ENCODE data around the gene BRINP2.

Gene BRINP2

DNA sequence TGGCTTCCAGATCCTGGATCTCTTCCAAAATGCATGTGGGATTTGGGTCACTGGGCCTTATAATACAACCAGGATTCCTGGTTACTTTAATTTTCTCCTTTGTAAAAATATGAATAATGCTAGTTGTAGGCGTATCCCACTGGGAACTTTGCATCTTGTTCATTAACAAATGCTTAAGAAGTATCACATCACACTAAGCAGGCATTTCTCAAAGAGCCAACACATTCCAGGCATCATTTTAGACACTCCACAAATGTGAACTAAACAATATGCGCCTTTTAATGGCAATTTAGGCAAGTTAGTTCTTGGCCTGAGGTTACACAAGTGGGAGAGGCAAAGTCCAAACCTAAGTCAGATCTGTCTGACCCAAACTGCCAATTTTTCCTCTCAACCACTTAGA is 15.9 kb downstream of the BRINP2 start:
- Histone ChIP-seq H3K4me1 (ENCODE audit: control insufficient read depth, insufficient read depth, low read length) (no peaks in the 10 kb centered on the region), H3K36me3 (ENCODE audit: control insufficient read depth, insufficient read depth, low read length) (no peaks in the 10 kb centered on the region), H3K4me3 (ENCODE audit: low read length) (no peak overlapping the region), H3K9me3 (ENCODE audit: control insufficient read depth, insufficient read depth, low read length) (no peaks in the 10 kb centered on the region), H3K27me3 (ENCODE audit: control insufficient read depth, insufficient read depth, low read length) (no peaks in the 10 kb centered on the region), H3K27ac (ENCODE audit: low read length) (no peak overlapping the region)
- WGBS (ENCODE audit: insufficient coverage, insufficient read length), result no CpG with 5 or more reads among the region's 2 CpGs
- no peak for DNase-seq (ENCODE audit: low read depth, low spot score)

DNA sequence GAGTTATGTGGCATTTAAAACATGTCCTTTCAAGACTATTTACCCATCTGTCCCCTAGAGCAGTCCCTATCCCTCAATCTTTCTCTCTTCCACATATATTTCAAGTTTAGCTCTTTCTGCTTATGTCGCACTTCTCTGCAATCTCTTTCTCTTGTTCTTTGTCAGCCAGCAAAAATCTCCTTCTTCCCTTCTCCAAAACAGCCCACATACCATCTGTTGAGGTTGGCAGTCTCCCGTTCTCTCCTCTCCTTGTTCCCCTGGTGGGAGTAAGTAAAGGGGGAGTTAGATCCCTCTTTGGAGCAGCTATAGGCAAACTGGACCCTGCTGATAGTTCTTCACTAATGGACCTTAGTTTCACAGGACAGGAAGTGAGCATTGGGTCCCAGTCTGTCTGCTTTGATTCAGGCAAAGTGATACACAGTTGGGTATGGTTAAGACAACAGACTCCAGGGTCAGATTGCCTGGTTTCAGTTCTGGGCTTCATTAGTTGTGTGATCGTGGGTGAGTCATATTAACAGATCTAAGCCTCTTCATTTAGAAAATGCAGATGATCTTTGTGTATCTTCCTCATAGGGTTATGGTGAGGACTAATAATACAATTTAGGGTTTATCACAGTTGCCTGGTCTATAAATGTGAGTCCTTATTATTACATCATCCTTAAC is 19.7 kb downstream of the BRINP2 start:
- no peak for DNase-seq (ENCODE audit: low read depth, low spot score)
- Histone ChIP-seq H3K4me1 (ENCODE audit: control insufficient read depth, insufficient read depth, low read length) (no peaks in the 10 kb centered on the region), H3K27me3 (ENCODE audit: control insufficient read depth, insufficient read depth, low read length) (no peaks in the 10 kb centered on the region), H3K36me3 (ENCODE audit: control insufficient read depth, insufficient read depth, low read length) (no peaks in the 10 kb centered on the region), H3K4me3 (ENCODE audit: low read length) (no peak overlapping the region), H3K9me3 (ENCODE audit: control insufficient read depth, insufficient read depth, low read length) (no peaks in the 10 kb centered on the region), H3K27ac (ENCODE audit: low read length) (no peak overlapping the region)
- no CpG with 5 or more reads among the region's 3 CpGs for WGBS (ENCODE audit: insufficient coverage, insufficient read length)

DNA sequence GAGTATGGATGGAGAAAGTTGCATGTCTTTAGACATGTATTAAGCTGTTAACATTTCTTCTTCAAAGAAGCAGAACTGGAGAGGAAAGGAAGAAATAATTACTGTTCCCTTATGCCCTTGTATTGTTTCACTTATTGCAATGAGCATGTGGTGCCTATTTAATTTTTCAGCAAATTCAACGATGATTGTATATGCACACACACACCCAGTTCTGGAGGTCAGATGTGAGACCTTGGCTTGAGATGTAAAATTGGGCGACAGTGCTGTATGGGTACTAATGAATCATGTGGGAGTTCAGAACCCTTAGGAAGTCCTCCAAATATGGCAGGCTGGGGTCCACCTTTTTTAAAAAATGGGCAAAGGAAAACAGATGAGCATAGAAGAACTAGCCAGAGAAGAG is 27.5 kb downstream of the BRINP2 start:
- WGBS (ENCODE audit: insufficient coverage, insufficient read length), result no CpG with 5 or more reads among the region's 2 CpGs
- DNase-seq (ENCODE audit: low read depth, low spot score), result no peak

DNA sequence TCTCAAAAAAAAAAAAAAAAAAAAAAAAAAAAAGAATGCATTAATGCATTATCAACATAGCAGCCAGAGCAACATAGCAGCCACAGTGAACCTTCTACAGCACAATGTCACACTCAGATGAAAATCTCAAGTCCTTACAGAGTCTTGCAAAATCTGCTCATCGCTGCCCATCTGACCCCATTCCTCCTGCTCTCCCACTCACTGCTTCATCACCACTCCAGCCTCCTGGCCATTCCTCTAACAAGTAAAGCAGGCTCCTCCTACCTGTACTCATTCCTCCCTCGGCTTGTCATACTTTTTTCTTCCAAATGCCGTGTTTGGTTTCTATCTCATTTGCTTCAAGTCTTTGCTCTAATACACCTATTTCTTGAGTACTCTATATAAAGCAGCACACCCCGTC is 29.5 kb downstream of the BRINP2 start:
- no peaks in the 10 kb centered on the region for H3K36me3 ChIP-seq (ENCODE audit: control insufficient read depth, insufficient read depth, low read length)
- H3K4me3 ChIP-seq (ENCODE audit: low read length), result no peak overlapping the region
- no CpG with 5 or more reads among the region's 4 CpGs for WGBS (ENCODE audit: insufficient coverage, insufficient read length)
- no peaks in the 10 kb centered on the region for H3K4me1 ChIP-seq (ENCODE audit: control insufficient read depth, insufficient read depth, low read length)
- DNase-seq (ENCODE audit: low read depth, low spot score), result no peak
- no peak overlapping the region for H3K27ac ChIP-seq (ENCODE audit: low read length)
- no peaks in the 10 kb centered on the region for H3K9me3 ChIP-seq (ENCODE audit: control insufficient read depth, insufficient read depth, low read length)
- no peaks in the 10 kb centered on the region for H3K27me3 ChIP-seq (ENCODE audit: control insufficient read depth, insufficient read depth, low read length)

More for the DNA sequence above, 27.5 kb downstream of the BRINP2 start:
- no peaks in the 10 kb centered on the region for H3K9me3 ChIP-seq (ENCODE audit: control insufficient read depth, insufficient read depth, low read length)
- no peaks in the 10 kb centered on the region for H3K36me3 ChIP-seq (ENCODE audit: control insufficient read depth, insufficient read depth, low read length)
- H3K27me3 ChIP-seq (ENCODE audit: control insufficient read depth, insufficient read depth, low read length), result no peaks in the 10 kb centered on the region
- no peak overlapping the region for H3K27ac ChIP-seq (ENCODE audit: low read length)
- no peak overlapping the region for H3K4me3 ChIP-seq (ENCODE audit: low read length)
- no peaks in the 10 kb centered on the region for H3K4me1 ChIP-seq (ENCODE audit: control insufficient read depth, insufficient read depth, low read length)

DNA sequence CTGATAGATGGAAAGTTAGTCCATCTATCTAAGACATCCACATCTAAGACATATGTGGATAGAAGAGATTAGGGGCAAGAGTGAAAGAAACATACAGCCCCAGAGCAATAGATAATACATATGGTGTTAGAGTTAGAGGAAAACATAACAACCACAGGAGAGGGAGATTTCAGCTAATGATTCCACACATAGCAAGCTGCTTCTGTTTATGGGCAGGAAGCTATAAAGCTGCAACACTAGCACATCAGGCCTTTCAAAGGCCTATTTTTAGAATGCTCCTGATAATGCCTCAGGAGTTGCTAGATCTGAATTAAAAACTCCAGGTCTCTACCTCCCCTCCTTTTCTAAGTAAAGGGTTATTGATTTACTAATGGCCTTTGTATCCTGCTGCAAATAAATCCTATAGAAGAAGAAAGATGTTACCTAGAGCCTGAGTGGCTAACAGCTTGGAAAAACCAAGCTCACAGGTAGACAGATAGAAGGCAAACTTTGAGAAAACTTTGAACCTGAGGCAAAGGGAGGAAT is 36.1 kb downstream of the BRINP2 start:
- H3K27me3 ChIP-seq (ENCODE audit: control insufficient read depth, insufficient read depth, low read length), result peaks cover 8% of the 10 kb centered on the region
- no peak for DNase-seq (ENCODE audit: low read depth, low spot score)
- H3K27ac ChIP-seq (ENCODE audit: low read length), result no peak overlapping the region
- no peaks in the 10 kb centered on the region for H3K4me1 ChIP-seq (ENCODE audit: control insufficient read depth, insufficient read depth, low read length)
- no peaks in the 10 kb centered on the region for H3K9me3 ChIP-seq (ENCODE audit: control insufficient read depth, insufficient read depth, low read length)
- no peaks in the 10 kb centered on the region for H3K36me3 ChIP-seq (ENCODE audit: control insufficient read depth, insufficient read depth, low read length)
- no peak overlapping the region for H3K4me3 ChIP-seq (ENCODE audit: low read length)

DNA sequence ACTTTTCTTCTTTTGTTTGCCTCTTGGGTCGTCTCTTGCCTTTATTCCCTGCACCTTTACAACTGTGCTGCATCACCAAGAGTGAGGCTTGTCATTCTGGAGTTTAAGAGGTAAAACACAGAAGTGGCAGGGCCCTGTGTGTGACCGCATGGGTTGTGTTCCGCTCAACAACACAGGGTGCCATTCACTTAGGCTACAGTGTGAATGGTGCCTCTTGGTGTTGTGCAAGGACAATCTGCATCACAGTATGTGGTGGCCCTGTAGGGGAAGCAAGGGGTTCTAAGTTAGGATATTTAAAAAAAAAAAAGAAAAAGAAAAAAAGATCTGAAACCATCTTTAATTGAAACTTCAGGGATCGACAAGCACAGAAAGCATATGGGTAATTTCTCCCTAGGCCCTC is 38.2 kb downstream of the BRINP2 start:
- peaks cover 8% of the 10 kb centered on the region for H3K27me3 ChIP-seq (ENCODE audit: control insufficient read depth, insufficient read depth, low read length)
- no peak overlapping the region for H3K27ac ChIP-seq (ENCODE audit: low read length)
- no peaks in the 10 kb centered on the region for H3K9me3 ChIP-seq (ENCODE audit: control insufficient read depth, insufficient read depth, low read length)
- DNase-seq (ENCODE audit: low read depth, low spot score), result no peak
- H3K4me1 ChIP-seq (ENCODE audit: control insufficient read depth, insufficient read depth, low read length), result no peaks in the 10 kb centered on the region
- no peaks in the 10 kb centered on the region for H3K36me3 ChIP-seq (ENCODE audit: control insufficient read depth, insufficient read depth, low read length)
- H3K4me3 ChIP-seq (ENCODE audit: low read length), result no peak overlapping the region
- no CpG with 5 or more reads among the region's 4 CpGs for WGBS (ENCODE audit: insufficient coverage, insufficient read length)

DNA sequence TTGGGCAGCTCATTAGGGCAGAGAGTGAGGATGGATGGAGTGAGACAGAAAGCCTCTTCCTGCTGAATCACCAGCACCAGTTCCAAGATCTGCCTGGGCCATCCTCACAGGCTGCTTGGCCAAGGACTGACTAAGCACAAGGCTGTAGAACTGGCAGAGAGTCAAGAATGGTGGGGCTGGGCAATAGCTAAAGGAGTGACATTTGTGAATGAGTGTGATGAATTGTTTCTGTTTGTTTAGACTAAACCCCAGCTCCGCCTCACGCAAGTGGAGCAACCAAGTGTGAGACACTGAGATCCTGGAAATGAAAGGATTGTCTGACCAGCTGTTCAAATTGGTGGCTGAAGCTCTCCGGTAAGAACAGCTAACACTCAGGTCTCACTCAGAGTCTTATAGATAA is 38.6 kb downstream of the BRINP2 start:
- no peak for DNase-seq (ENCODE audit: low read depth, low spot score)

DNA sequence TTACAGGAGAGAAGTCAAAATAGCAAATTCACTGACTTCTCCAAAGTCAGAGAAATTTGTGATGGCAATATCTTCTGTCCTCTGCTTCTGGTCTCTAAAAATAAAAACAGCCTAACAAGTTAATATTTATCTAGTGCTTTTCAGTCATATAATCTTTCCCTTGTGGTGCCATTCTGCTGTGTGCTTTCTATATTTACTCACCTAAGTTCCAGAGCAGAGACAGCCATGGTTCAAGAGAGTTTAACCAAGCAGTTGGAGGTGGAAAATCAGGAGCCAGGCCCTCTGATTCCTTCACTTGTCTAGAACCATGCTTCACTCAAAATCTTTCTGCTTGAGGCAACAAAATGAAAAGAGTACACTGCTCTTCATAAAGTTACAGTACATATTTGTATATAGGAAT is 39.3 kb downstream of the BRINP2 start:
- Histone ChIP-seq H3K4me3 (ENCODE audit: low read length) (no peak overlapping the region), H3K36me3 (ENCODE audit: control insufficient read depth, insufficient read depth, low read length) (no peaks in the 10 kb centered on the region), H3K4me1 (ENCODE audit: control insufficient read depth, insufficient read depth, low read length) (no peaks in the 10 kb centered on the region), H3K27ac (ENCODE audit: low read length) (no peak overlapping the region), H3K9me3 (ENCODE audit: control insufficient read depth, insufficient read depth, low read length) (no peaks in the 10 kb centered on the region), H3K27me3 (ENCODE audit: control insufficient read depth, insufficient read depth, low read length) (peaks cover 8% of the 10 kb centered on the region)
- no peak for DNase-seq (ENCODE audit: low read depth, low spot score)

More for the DNA sequence above, 38.6 kb downstream of the BRINP2 start:
- no peaks in the 10 kb centered on the region for H3K9me3 ChIP-seq (ENCODE audit: control insufficient read depth, insufficient read depth, low read length)
- no peak overlapping the region for H3K27ac ChIP-seq (ENCODE audit: low read length)
- H3K4me1 ChIP-seq (ENCODE audit: control insufficient read depth, insufficient read depth, low read length), result no peaks in the 10 kb centered on the region
- no CpG with 5 or more reads among the region's 3 CpGs for WGBS (ENCODE audit: insufficient coverage, insufficient read length)
- no peak overlapping the region; the same call in 1 of the 2 replicates for H3K4me3 ChIP-seq (ENCODE audit: low read length)
- no peaks in the 10 kb centered on the region for H3K36me3 ChIP-seq (ENCODE audit: control insufficient read depth, insufficient read depth, low read length)
- H3K27me3 ChIP-seq (ENCODE audit: control insufficient read depth, insufficient read depth, low read length), result peaks cover 8% of the 10 kb centered on the region

DNA sequence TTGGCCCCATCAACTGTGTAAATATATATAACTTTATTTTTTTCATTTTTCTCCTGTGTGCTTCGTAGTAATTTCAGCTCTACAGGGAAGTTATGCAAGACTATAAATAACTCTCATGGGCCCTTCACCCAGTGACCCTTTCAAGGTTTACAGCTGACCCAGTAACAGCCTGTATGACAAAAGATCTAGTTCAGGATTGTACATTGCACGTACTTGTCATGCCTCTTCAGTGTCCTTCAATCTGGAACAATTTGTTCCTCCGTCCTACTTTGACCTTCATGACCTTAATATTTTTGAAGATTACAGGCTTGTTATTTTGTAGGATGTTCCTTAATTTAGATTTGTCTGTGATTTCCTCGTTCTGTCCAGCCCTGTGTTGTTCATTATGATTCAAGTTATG is 40.5 kb downstream of the BRINP2 start:
- WGBS (ENCODE audit: insufficient coverage, insufficient read length), result no CpG with 5 or more reads among the region's 4 CpGs
- Histone ChIP-seq H3K9me3 (ENCODE audit: control insufficient read depth, insufficient read depth, low read length) (no peaks in the 10 kb centered on the region), H3K4me1 (ENCODE audit: control insufficient read depth, insufficient read depth, low read length) (no peaks in the 10 kb centered on the region), H3K27ac (ENCODE audit: low read length) (no peak overlapping the region), H3K27me3 (ENCODE audit: control insufficient read depth, insufficient read depth, low read length) (peaks cover 8% of the 10 kb centered on the region), H3K36me3 (ENCODE audit: control insufficient read depth, insufficient read depth, low read length) (no peaks in the 10 kb centered on the region), H3K4me3 (ENCODE audit: low read length) (no peak overlapping the region)
- DNase-seq (ENCODE audit: low read depth, low spot score), result no peak

DNA sequence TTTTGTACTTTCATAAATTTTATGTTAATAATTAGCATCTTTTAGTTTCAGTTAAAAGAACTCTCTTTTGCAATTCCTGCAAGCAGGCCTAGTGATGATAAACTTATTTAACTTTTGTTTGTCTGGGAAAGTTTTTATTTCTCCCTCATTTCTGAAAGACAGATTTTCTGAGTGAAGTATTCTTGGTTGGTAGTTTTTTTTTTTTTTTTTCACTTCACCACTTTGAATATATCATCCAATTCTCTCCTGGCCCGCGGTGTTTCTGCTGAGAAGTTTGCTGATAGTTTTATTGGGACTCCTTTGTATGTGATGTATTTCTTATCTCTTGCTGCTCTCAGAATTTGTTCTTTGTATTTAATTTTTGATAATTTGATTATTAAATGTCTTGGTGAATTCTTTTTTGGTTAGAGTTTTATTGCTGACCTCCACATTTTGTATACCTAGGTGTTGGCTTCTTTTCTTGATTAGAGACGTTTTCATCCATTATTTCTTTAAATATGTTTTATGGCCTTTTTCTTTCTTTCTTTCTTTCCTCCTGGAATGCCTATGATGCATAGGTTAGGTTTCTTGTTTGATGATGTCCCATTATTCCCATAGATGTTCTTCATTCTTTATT is 45.9 kb downstream of the BRINP2 start:
- peaks cover 1% of the 10 kb centered on the region; the same call in 1 of the 2 replicates for H3K4me1 ChIP-seq (ENCODE audit: control insufficient read depth, insufficient read depth, low read length)
- WGBS (ENCODE audit: insufficient coverage, insufficient read length), result no CpG with 5 or more reads among the region's 3 CpGs
- no peaks in the 10 kb centered on the region for H3K27me3 ChIP-seq (ENCODE audit: control insufficient read depth, insufficient read depth, low read length)
- no peak overlapping the region for H3K27ac ChIP-seq (ENCODE audit: low read length)
- no peak for DNase-seq (ENCODE audit: low read depth, low spot score)
- H3K36me3 ChIP-seq (ENCODE audit: control insufficient read depth, insufficient read depth, low read length), result no peaks in the 10 kb centered on the region
- H3K4me3 ChIP-seq (ENCODE audit: low read length), result no peak overlapping the region
- no peaks in the 10 kb centered on the region for H3K9me3 ChIP-seq (ENCODE audit: control insufficient read depth, insufficient read depth, low read length)

All from iPS DF 6.9 (cell line).